H1 (cell line): ENCODE measurements around the gene CTDP1.

ENCODE experiments used
- CREB1 ChIP-seq: IDR thresholded peaks from 2 replicates; pipeline ENCODE4 v1.6.1; 2012; ENCODE audit warnings: inconsistent platforms
- POLR2A ChIP-seq, 2 experiments: IDR thresholded peaks; 1 replicate in 1 of 2; 2 replicates in 1 of 2; pipeline ENCODE4 v1.6.1; 2011; ENCODE audit warnings: low read depth in 2 of 2, low read length in 2 of 2, mild to moderate bottlenecking in 2 of 2; ENCODE audit errors: control extremely low read depth in 1 of 2
- TAF7 ChIP-seq: optimal IDR thresholded peaks from 2 replicates; pipeline ENCODE3; 2011; ENCODE audit warnings: low read depth, mild to moderate bottlenecking, inconsistent platforms, low read length, moderate library complexity, borderline replicate concordance
- TF ChIP-seq, protein P1 (sequence below), 3 experiments: IDR thresholded peaks; 1 replicate in 2 of 3; 2 replicates in 1 of 3; pipeline versions ENCODE4 v1.5.1 to v1.6.1; 2011; ENCODE audit warnings: low read length in 3 of 3, mild to moderate bottlenecking in 3 of 3, inconsistent platforms in 2 of 3, low read depth in 1 of 3, moderate library complexity in 1 of 3; ENCODE audit not compliant: insufficient read depth in 1 of 3; ENCODE audit errors: control extremely low read depth in 1 of 3

DNA sequence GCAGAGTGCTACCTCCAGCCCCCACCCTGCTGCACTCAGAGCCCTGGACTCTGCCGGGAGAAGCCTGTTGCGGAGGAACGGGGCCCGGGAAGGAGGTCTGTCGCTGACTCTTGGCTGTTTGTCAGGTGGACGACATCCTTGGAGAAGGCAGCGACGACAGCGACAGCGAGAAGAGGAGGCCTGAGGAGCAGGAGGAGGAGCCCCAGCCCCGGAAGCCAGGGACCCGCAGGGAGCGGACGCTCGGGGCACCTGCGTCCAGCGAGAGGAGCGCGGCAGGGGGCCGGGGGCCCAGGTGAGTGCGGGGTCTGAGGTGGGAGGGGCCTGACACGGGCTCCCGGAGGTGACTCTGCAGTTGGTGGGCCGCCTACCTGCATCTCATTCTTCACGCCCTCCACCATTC is 56.6 kb downstream of the CTDP1 start:
- no peak for TF ChIP-seq TAF7
- no peak for TF ChIP-seq POLR2A (IDR thresholded peaks at IDR 0.05; ENCODE audit: control extremely low read depth in 1 of 2, low read depth in 2 of 2, low read length in 2 of 2)
- TF ChIP-seq CREB1, result no peak
- TF ChIP-seq, protein P1, sequence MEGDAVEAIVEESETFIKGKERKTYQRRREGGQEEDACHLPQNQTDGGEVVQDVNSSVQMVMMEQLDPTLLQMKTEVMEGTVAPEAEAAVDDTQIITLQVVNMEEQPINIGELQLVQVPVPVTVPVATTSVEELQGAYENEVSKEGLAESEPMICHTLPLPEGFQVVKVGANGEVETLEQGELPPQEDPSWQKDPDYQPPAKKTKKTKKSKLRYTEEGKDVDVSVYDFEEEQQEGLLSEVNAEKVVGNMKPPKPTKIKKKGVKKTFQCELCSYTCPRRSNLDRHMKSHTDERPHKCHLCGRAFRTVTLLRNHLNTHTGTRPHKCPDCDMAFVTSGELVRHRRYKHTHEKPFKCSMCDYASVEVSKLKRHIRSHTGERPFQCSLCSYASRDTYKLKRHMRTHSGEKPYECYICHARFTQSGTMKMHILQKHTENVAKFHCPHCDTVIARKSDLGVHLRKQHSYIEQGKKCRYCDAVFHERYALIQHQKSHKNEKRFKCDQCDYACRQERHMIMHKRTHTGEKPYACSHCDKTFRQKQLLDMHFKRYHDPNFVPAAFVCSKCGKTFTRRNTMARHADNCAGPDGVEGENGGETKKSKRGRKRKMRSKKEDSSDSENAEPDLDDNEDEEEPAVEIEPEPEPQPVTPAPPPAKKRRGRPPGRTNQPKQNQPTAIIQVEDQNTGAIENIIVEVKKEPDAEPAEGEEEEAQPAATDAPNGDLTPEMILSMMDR (IDR thresholded peaks at IDR 0.05; ENCODE audit: control extremely low read depth in 1 of 3, insufficient read depth in 1 of 3, low read depth in 1 of 3, low read length in 3 of 3), result no peak
